ENCODE data around the gene TCP11L1.
"Not testable (repeated sequence)": the region's sequence is repeated elsewhere in the genome, so short reads cannot be mapped to it uniquely, and the experiment has no call there.

TCP11L1 gene

GRCh38 chr11:33018840-33019239 is 20.5 kb upstream of the TCP11L1 start:
- Mint-ChIP-seq H3K4me1 (ENCODE audit: low read depth) (peaks cover 28% of the 10 kb centered on the region), H3K27ac (no peak overlapping the region), H3K4me3 (no peak overlapping the region), H3K27me3 (peaks cover 26% of the 10 kb centered on the region), H3K9me3 (no peaks in the 10 kb centered on the region), H3K36me3 (ENCODE audit: low read depth) (no peaks in the 10 kb centered on the region)

GRCh38 chr11:33021501-33021900 is 17.9 kb upstream of the TCP11L1 start:
- Mint-ChIP-seq H3K9me3 (no peaks in the 10 kb centered on the region), H3K27me3 (peaks cover 19% of the 10 kb centered on the region), H3K27ac (no peak overlapping the region), H3K4me1 (ENCODE audit: low read depth) (peaks cover 17% of the 10 kb centered on the region), H3K36me3 (ENCODE audit: low read depth) (no peaks in the 10 kb centered on the region), H3K4me3 (no peak overlapping the region)

- H3K4me1 Mint-ChIP-seq (ENCODE audit: low read depth): peaks cover 13% of the 10 kb centered on the region
- H3K9me3 Mint-ChIP-seq: no peaks in the 10 kb centered on the region
- no peak overlapping the region for H3K4me3 Mint-ChIP-seq
- H3K36me3 Mint-ChIP-seq (ENCODE audit: low read depth): no peaks in the 10 kb centered on the region
- no peak overlapping the region for H3K27ac Mint-ChIP-seq
- peaks cover 14% of the 10 kb centered on the region for H3K27me3 Mint-ChIP-seq
Observed at GRCh38 chr11:33021937-33022336, 17.4 kb upstream of the TCP11L1 start.

- Mint-ChIP-seq H3K27ac (no peak overlapping the region), H3K36me3 (ENCODE audit: low read depth) (no peaks in the 10 kb centered on the region)
Observed at GRCh38 chr11:33025339-33025722, 14.0 kb upstream of the TCP11L1 start.

GRCh38 chr11:33027233-33027632 is 12.1 kb upstream of the TCP11L1 start:
- no peaks in the 10 kb centered on the region for H3K9me3 Mint-ChIP-seq
- no peak overlapping the region for H3K27ac Mint-ChIP-seq
- no peaks in the 10 kb centered on the region for H3K27me3 Mint-ChIP-seq
- H3K4me1 Mint-ChIP-seq (ENCODE audit: low read depth): peaks cover under 1% of the 10 kb centered on the region
- H3K4me3 Mint-ChIP-seq: no peak overlapping the region
- peaks cover 3% of the 10 kb centered on the region for H3K36me3 Mint-ChIP-seq (ENCODE audit: low read depth)

More at GRCh38 chr11:33025339-33025722, 14.0 kb upstream of the TCP11L1 start:
- Mint-ChIP-seq H3K4me1 (ENCODE audit: low read depth) (peaks cover 11% of the 10 kb centered on the region), H3K27me3 (no peaks in the 10 kb centered on the region), H3K9me3 (no peaks in the 10 kb centered on the region), H3K4me3 (no peak overlapping the region)

- Mint-ChIP-seq H3K36me3 (ENCODE audit: low read depth) (peaks cover 3% of the 10 kb centered on the region), H3K27me3 (no peaks in the 10 kb centered on the region), H3K9me3 (no peaks in the 10 kb centered on the region), H3K4me3 (no peak overlapping the region), H3K27ac (no peak overlapping the region), H3K4me1 (ENCODE audit: low read depth) (no peaks in the 10 kb centered on the region)
Observed at GRCh38 chr11:33027846-33028536, 11.4 kb upstream of the TCP11L1 start.

- Mint-ChIP-seq H3K9me3 (no peaks in the 10 kb centered on the region), H3K4me3 (no peak overlapping the region), H3K36me3 (ENCODE audit: low read depth) (peaks cover 3% of the 10 kb centered on the region), H3K27me3 (no peaks in the 10 kb centered on the region), H3K4me1 (ENCODE audit: low read depth) (no peaks in the 10 kb centered on the region), H3K27ac (no peak overlapping the region)
Observed at GRCh38 chr11:33028537-33028914, 10.8 kb upstream of the TCP11L1 start.

GRCh38 chr11:33029218-33029617 is 10.2 kb upstream of the TCP11L1 start:
- not testable (repeated sequence) for H3K4me1 Mint-ChIP-seq (ENCODE audit: low read depth); H3K4me3 Mint-ChIP-seq; H3K27me3 Mint-ChIP-seq; H3K36me3 Mint-ChIP-seq (ENCODE audit: low read depth); H3K27ac Mint-ChIP-seq; H3K9me3 Mint-ChIP-seq

GRCh38 chr11:33033493-33033892 is 5.9 kb upstream of the TCP11L1 start:
- Mint-ChIP-seq H3K27ac (no peak overlapping the region), H3K4me1 (ENCODE audit: low read depth) (peaks cover 2% of the 10 kb centered on the region), H3K9me3 (no peaks in the 10 kb centered on the region), H3K36me3 (ENCODE audit: low read depth) (peaks cover 3% of the 10 kb centered on the region), H3K27me3 (peaks cover 5% of the 10 kb centered on the region), H3K4me3 (no peak overlapping the region)

- H3K4me3 Mint-ChIP-seq: no peak overlapping the region
- peaks cover 5% of the 10 kb centered on the region for H3K27me3 Mint-ChIP-seq
- H3K27ac Mint-ChIP-seq: no peak overlapping the region
Observed at GRCh38 chr11:33035011-33035410, 4.4 kb upstream of the TCP11L1 start.

GRCh38 chr11:33040033-33040861 is 875 bp downstream of the TCP11L1 start:
- peak overlapping the region; percentile 95 for H3K27ac Mint-ChIP-seq
- peaks cover 21% of the 10 kb centered on the region for H3K36me3 Mint-ChIP-seq (ENCODE audit: low read depth)
- no peaks in the 10 kb centered on the region for H3K9me3 Mint-ChIP-seq
- peaks cover 50% of the 10 kb centered on the region for H3K4me1 Mint-ChIP-seq (ENCODE audit: low read depth)
- peaks cover 5% of the 10 kb centered on the region for H3K27me3 Mint-ChIP-seq
- peak overlapping the region; percentile 88 for H3K4me3 Mint-ChIP-seq

More at GRCh38 chr11:33035011-33035410, 4.4 kb upstream of the TCP11L1 start:
- Mint-ChIP-seq H3K4me1 (ENCODE audit: low read depth) (peaks cover 9% of the 10 kb centered on the region), H3K9me3 (no peaks in the 10 kb centered on the region), H3K36me3 (ENCODE audit: low read depth) (peaks cover 3% of the 10 kb centered on the region)

- H3K27me3 Mint-ChIP-seq: peaks cover 5% of the 10 kb centered on the region
- peak overlapping the region; percentile 88 for H3K4me3 Mint-ChIP-seq
- H3K4me1 Mint-ChIP-seq (ENCODE audit: low read depth): peaks cover 50% of the 10 kb centered on the region
- H3K36me3 Mint-ChIP-seq (ENCODE audit: low read depth): peaks cover 28% of the 10 kb centered on the region
- H3K27ac Mint-ChIP-seq: peak overlapping the region; percentile 95
- no peaks in the 10 kb centered on the region for H3K9me3 Mint-ChIP-seq
Observed at GRCh38 chr11:33040862-33041453, 1.6 kb downstream of the TCP11L1 start.

GRCh38 chr11:33043221-33043830 is 4.0 kb downstream of the TCP11L1 start:
- H3K27me3 Mint-ChIP-seq: no peaks in the 10 kb centered on the region
- H3K27ac Mint-ChIP-seq: peak overlapping the region; percentile 17
- no peak overlapping the region for H3K4me3 Mint-ChIP-seq
- peaks cover 42% of the 10 kb centered on the region for H3K36me3 Mint-ChIP-seq (ENCODE audit: low read depth)
- peaks cover 50% of the 10 kb centered on the region for H3K4me1 Mint-ChIP-seq (ENCODE audit: low read depth)
- H3K9me3 Mint-ChIP-seq: no peaks in the 10 kb centered on the region

- Mint-ChIP-seq H3K36me3 (ENCODE audit: low read depth) (peaks cover 46% of the 10 kb centered on the region), H3K4me3 (no peak overlapping the region), H3K27me3 (no peaks in the 10 kb centered on the region), H3K27ac (no peak overlapping the region), H3K9me3 (no peaks in the 10 kb centered on the region), H3K4me1 (ENCODE audit: low read depth) (peaks cover 41% of the 10 kb centered on the region)
Observed at GRCh38 chr11:33044285-33044756, 4.9 kb downstream of the TCP11L1 start.

All from stimulated activated naive CD8-positive, alpha-beta T cell treated with anti-CD3 and anti-CD28 coated beads, Interleukin-15, Interleukin-2, amounts not matched to agents 100 ng/mL and 50 ng/mL, for 24 hours (primary cell).